OCI-M2 (cell line): ENCODE data around the gene AGER.
"Not testable (repeated sequence)": the region's sequence is repeated elsewhere in the genome, so short reads cannot be mapped to it uniquely, and the experiment has no call there.

Experiments
- DNase-seq: peaks from one replicate; lab custom pipeline; 2025; ENCODE audit not compliant: unreplicated experiment; lab: John Stamatoyannopoulos, UW

AGER gene

GRCh38 chr6:32184084-32184640 is at the start of gene AGER:
TSS of gene AGER (minus strand) at chr6:32184253. CDS start at chr6:32184222, 31 bp downstream.
- DNase-seq, result no peak

GRCh38 chr6:32226434-32226833 is 42.4 kb upstream of the AGER start:
- DNase-seq, result no peak

- no peak for DNase-seq
Observed at GRCh38 chr6:32224696-32225095, 40.6 kb upstream of the AGER start.

GRCh38 chr6:32223258-32224235 is 39.5 kb upstream of the AGER start, which contains the start of gene NOTCH4:
TSS of gene NOTCH4 (minus strand) at chr6:32224067. CDS start at chr6:32223928, 139 bp downstream.
- no peak for DNase-seq

- DNase-seq, result no peak
Observed at GRCh38 chr6:32222333-32223230, 38.5 kb upstream of the AGER start.

- no peak for DNase-seq
Observed at GRCh38 chr6:32220021-32220420, 36.0 kb upstream of the AGER start.

GRCh38 chr6:32218167-32218566 is 34.1 kb upstream of the AGER start:
- DNase-seq, result no peak

- no peak for DNase-seq
Observed at GRCh38 chr6:32216998-32217397, 32.9 kb upstream of the AGER start.

- DNase-seq, result no peak
Observed at GRCh38 chr6:32216285-32216684, 32.2 kb upstream of the AGER start.

GRCh38 chr6:32215617-32216016 is 31.6 kb upstream of the AGER start:
- DNase-seq, result no peak

GRCh38 chr6:32214126-32214525 is 30.1 kb upstream of the AGER start:
- no peak for DNase-seq

- no peak for DNase-seq
Observed at GRCh38 chr6:32213649-32214048, 29.6 kb upstream of the AGER start.

- no peak for DNase-seq
Observed at GRCh38 chr6:32212076-32212760, 28.2 kb upstream of the AGER start.

- DNase-seq, result not testable (repeated sequence)
Observed at GRCh38 chr6:32211432-32211831, 27.4 kb upstream of the AGER start.

- no peak for DNase-seq
Observed at GRCh38 chr6:32210191-32210601, 26.1 kb upstream of the AGER start.

- no peak for DNase-seq
Observed at GRCh38 chr6:32208996-32209395, 24.9 kb upstream of the AGER start.

GRCh38 chr6:32204268-32204715 is 20.2 kb upstream of the AGER start:
- DNase-seq, result no peak

- DNase-seq, result no peak
Observed at GRCh38 chr6:32203426-32204267, 19.6 kb upstream of the AGER start.

GRCh38 chr6:32202186-32202585 is 18.1 kb upstream of the AGER start:
- DNase-seq, result no peak
